DND-41 (cell line): ENCODE measurements around the gene HOXC4.

Source experiments
- EZH2 ChIP-seq: IDR thresholded peaks from 3 replicates; pipeline ENCODE4 v1.6.1; 2012; ENCODE audit warnings: borderline replicate concordance, low read depth, mild to moderate bottlenecking, moderate library complexity, low read length, inconsistent platforms; ENCODE audit not compliant: severe bottlenecking
- TF ChIP-seq, protein P1 (sequence below): IDR thresholded peaks from 2 replicates; pipeline ENCODE4 v1.5.1; 2012; ENCODE audit warnings: borderline replicate concordance, low read length, moderate library complexity, mild to moderate bottlenecking; ENCODE audit not compliant: poor library complexity, severe bottlenecking; ENCODE audit errors: extremely low read depth

DNA sequence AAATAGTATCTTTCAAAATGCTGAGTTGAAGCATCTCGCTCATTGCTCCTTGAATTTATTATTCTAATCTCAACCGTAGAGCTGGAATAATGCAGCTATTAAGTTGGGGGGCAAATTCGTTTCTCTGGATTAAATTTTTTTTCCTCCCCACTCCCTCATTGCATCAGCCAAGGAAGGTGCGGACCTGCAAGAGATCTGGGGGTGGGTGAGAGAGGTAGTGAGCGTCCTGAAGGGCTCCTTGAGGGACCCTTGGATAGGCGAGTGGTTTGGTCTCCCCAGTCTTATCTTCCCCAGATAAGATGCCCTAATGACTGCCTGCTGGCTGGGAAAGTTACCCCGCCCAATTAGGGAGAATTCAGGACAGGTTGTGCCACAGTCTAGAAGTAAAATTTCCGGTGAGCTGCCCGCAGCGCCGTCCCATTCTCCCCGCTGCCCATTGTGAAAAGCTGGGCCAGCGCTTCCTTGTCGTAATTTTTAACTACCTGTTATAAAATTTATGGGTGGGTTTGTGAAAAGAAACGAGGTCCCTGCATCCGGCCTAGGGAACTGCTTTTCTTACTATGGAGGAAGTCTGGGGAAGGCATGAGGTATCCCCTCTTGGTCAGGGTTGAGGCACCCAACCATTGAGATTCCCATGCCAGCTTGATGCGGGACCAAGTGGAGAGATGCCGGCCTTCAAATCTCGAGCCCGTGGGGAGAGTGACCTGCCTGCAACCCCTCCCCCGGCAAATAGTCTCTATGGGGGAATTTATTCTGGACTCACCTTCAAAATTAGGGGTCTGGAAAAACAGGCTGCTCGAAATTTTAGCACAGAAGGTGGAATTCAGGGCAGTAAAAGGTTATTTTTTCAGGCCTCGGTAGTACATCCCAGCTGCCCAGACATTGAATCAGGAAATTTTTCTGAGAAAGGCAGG is 38.4 kb upstream of the HOXC4 start:
- TF ChIP-seq, protein P1, sequence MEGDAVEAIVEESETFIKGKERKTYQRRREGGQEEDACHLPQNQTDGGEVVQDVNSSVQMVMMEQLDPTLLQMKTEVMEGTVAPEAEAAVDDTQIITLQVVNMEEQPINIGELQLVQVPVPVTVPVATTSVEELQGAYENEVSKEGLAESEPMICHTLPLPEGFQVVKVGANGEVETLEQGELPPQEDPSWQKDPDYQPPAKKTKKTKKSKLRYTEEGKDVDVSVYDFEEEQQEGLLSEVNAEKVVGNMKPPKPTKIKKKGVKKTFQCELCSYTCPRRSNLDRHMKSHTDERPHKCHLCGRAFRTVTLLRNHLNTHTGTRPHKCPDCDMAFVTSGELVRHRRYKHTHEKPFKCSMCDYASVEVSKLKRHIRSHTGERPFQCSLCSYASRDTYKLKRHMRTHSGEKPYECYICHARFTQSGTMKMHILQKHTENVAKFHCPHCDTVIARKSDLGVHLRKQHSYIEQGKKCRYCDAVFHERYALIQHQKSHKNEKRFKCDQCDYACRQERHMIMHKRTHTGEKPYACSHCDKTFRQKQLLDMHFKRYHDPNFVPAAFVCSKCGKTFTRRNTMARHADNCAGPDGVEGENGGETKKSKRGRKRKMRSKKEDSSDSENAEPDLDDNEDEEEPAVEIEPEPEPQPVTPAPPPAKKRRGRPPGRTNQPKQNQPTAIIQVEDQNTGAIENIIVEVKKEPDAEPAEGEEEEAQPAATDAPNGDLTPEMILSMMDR = no peak
- TF ChIP-seq EZH2 = no peak
